Measurements from ENCODE around the gene VEPH1. TPM values are rescaled to one million over a fixed set of nuclear protein-coding genes. Genes with fewer than 3 reads are reported as not detected.

Gene VEPH1
- total RNA-seq, result under 1 TPM in 2 of 5 experiments, not detected in 3; 0.22 to 0.48 TPM
- not detected for polyA plus RNA-seq
- total RNA-seq, result not detected

GRCh38 chr3:157502916-157503595 lies at the start of gene VEPH1:
Gene VEPH1, minus strand, starts transcription at chr3:157503416. Its CDS starts 8,067 bp downstream, at chr3:157495349.
- Histone ChIP-seq H3K4me3 (ENCODE audit: low read length) (no peak within 1 kb of the TSS), H3K27ac (ENCODE audit: low read depth, low read length) (no peak within 1 kb of the TSS), H3K9me3 (ENCODE audit: control insufficient read depth in 2 of 3, low read length in 3 of 3) (no peaks in the 10 kb centered on the region), H3K36me3 (ENCODE audit: control insufficient read depth in 2 of 3, insufficient read depth in 3 of 3, low read length in 3 of 3) (no peaks in the 10 kb centered on the region), H3K27me3 (ENCODE audit: control insufficient read depth in 2 of 2, insufficient read depth in 2 of 2, low read length in 2 of 2) (peaks cover 0 to 2% of the 10 kb centered on the region in 2 donors), H3K4me1 (ENCODE audit: control insufficient read depth in 2 of 2, insufficient read depth in 2 of 2, low read length in 2 of 2) (no peaks in the 10 kb centered on the region)
- CTCF ChIA-PET, result no interaction called here
- Mint-ChIP-seq H3K4me3 (no peak within 1 kb of the TSS), H3K27me3 (peaks cover 28 to 52% (median 41%) of the 10 kb centered on the region in 5 donors), H3K4me1 (peaks cover 3 to 17% (median 8%) of the 10 kb centered on the region in 7 donors), H3K27ac (no peak within 1 kb of the TSS), H3K36me3 (no peaks in the 10 kb centered on the region), H3K9me3 (peaks cover 0 to 9% (median 3%) of the 10 kb centered on the region in 11 donors)
- intact Hi-C loops (cut with micrococcal nuclease), result no loop called here
- POLR2A ChIA-PET, result no interaction called here
- ATAC-seq (no peak), DNase-seq (no peak)

- H3K9me3 ChIP-seq (ENCODE audit: control insufficient read depth in 2 of 3, low read length in 3 of 3), result peaks cover 0 to 6% (median 0%) of the 10 kb centered on the region in 3 experiments
- no peak overlapping the region for H3K27ac ChIP-seq (ENCODE audit: low read depth, low read length)
- Mint-ChIP-seq H3K36me3 (peaks cover 0 to 1% (median 0%) of the 10 kb centered on the region in 5 donors), H3K27me3 (peaks cover 11 to 44% (median 33%) of the 10 kb centered on the region in 5 donors), H3K27ac (no peak overlapping the region), H3K9me3 (peaks cover 0 to 30% (median 10%) of the 10 kb centered on the region in 11 donors), H3K4me1 (no peaks in the 10 kb centered on the region), H3K4me3 (no peak overlapping the region)
- H3K36me3 ChIP-seq (ENCODE audit: control insufficient read depth in 2 of 3, insufficient read depth in 3 of 3, low read length in 3 of 3), result no peaks in the 10 kb centered on the region
- ATAC-seq, result no peak
- no peaks in the 10 kb centered on the region for H3K27me3 ChIP-seq (ENCODE audit: control insufficient read depth in 2 of 2, insufficient read depth in 2 of 2, low read length in 2 of 2)
- CTCF ChIA-PET, result no interaction called here
- H3K4me1 ChIP-seq (ENCODE audit: control insufficient read depth in 2 of 2, insufficient read depth in 2 of 2, low read length in 2 of 2), result no peaks in the 10 kb centered on the region
- no peak for DNase-seq
- no peak overlapping the region for H3K4me3 ChIP-seq (ENCODE audit: low read length)
- POLR2A ChIA-PET, result no interaction called here
- intact Hi-C loops (cut with micrococcal nuclease), result no loop called here
Measured at GRCh38 chr3:157551961-157552360, 48.7 kb upstream of the VEPH1 start.

GRCh38 chr3:157549498-157549897 lies 46.3 kb upstream of the VEPH1 start:
- ATAC-seq (no peak), DNase-seq (no peak)
- no peak overlapping the region for H3K4me3 ChIP-seq (ENCODE audit: low read length)
- ChIA-PET CTCF (no interaction called here), POLR2A (no interaction called here)
- Mint-ChIP-seq H3K27me3 (peaks cover 4 to 30% (median 26%) of the 10 kb centered on the region in 5 donors), H3K27ac (no peak overlapping the region), H3K36me3 (no peaks in the 10 kb centered on the region), H3K4me3 (no peak overlapping the region), H3K9me3 (peaks cover 0 to 32% (median 9%) of the 10 kb centered on the region in 11 donors), H3K4me1 (no peaks in the 10 kb centered on the region)
- no peaks in the 10 kb centered on the region for H3K4me1 ChIP-seq (ENCODE audit: control insufficient read depth in 2 of 2, insufficient read depth in 2 of 2, low read length in 2 of 2)
- intact Hi-C loops (cut with micrococcal nuclease), result no loop called here
- H3K9me3 ChIP-seq (ENCODE audit: control insufficient read depth in 2 of 3, low read length in 3 of 3), result peaks cover 0 to 6% (median 0%) of the 10 kb centered on the region in 3 experiments
- H3K27me3 ChIP-seq (ENCODE audit: control insufficient read depth in 2 of 2, insufficient read depth in 2 of 2, low read length in 2 of 2), result no peaks in the 10 kb centered on the region
- H3K27ac ChIP-seq (ENCODE audit: low read depth, low read length), result no peak overlapping the region
- no peaks in the 10 kb centered on the region for H3K36me3 ChIP-seq (ENCODE audit: control insufficient read depth in 2 of 3, insufficient read depth in 3 of 3, low read length in 3 of 3)

DNA sequence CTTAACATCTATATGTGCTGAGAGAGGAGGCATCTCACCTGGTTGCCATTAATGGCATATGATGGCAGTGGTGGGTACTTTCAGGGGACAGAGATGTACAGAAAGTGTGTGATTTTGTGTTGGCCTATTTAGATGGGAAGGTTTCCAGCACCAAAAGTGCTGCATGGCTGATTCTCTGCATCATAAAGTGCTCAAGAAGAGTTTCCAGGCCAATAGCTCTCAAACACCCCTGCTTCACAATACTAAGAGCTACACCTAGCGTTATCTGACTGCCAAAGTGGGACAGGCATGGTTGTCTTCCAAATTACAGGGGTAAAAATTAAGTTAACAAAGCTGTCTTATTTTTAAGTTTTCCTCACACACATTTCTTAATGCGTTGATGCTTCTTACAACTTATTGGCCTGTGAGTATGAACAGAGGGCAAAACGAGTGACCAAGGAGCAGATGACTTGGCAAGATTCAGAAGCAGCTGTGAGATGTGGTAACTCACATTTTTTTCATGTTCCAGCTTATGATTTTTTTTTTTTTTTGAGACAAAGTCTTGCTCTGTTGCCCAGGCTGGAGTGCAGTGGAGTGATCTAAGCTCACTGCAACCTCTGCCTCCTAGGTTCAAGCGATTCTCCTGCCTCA lies 41.4 kb upstream of the VEPH1 start:
- Mint-ChIP-seq H3K36me3 (peaks cover 0 to 3% (median 0%) of the 10 kb centered on the region in 5 donors), H3K27ac (no peak overlapping the region), H3K4me1 (no peaks in the 10 kb centered on the region), H3K27me3 (peaks cover 31 to 61% (median 40%) of the 10 kb centered on the region in 5 donors), H3K9me3 (peaks cover 0 to 39% (median 8%) of the 10 kb centered on the region in 11 donors), H3K4me3 (no peak overlapping the region)
- Histone ChIP-seq H3K27ac (ENCODE audit: low read depth, low read length) (no peak overlapping the region), H3K4me3 (ENCODE audit: low read length) (no peak overlapping the region), H3K9me3 (ENCODE audit: control insufficient read depth in 2 of 3, low read length in 3 of 3) (peaks cover 0 to 10% (median 0%) of the 10 kb centered on the region in 3 experiments), H3K36me3 (ENCODE audit: control insufficient read depth in 2 of 3, insufficient read depth in 3 of 3, low read length in 3 of 3) (no peaks in the 10 kb centered on the region), H3K27me3 (ENCODE audit: control insufficient read depth in 2 of 2, insufficient read depth in 2 of 2, low read length in 2 of 2) (no peaks in the 10 kb centered on the region), H3K4me1 (ENCODE audit: control insufficient read depth in 2 of 2, insufficient read depth in 2 of 2, low read length in 2 of 2) (no peaks in the 10 kb centered on the region)
- ChIA-PET CTCF (no interaction called here), POLR2A (no interaction called here)
- intact Hi-C loops (cut with micrococcal nuclease), result no loop called here
- ATAC-seq, result no peak
- DNase-seq, result no peak

- Mint-ChIP-seq H3K4me3 (no peak overlapping the region), H3K9me3 (peaks cover 0 to 34% (median 6%) of the 10 kb centered on the region in 11 donors), H3K27me3 (peaks cover 28 to 59% (median 43%) of the 10 kb centered on the region in 5 donors), H3K27ac (no peak overlapping the region), H3K36me3 (peaks cover 0 to 3% (median 0%) of the 10 kb centered on the region in 5 donors), H3K4me1 (no peaks in the 10 kb centered on the region)
- H3K36me3 ChIP-seq (ENCODE audit: control insufficient read depth in 2 of 3, insufficient read depth in 3 of 3, low read length in 3 of 3), result no peaks in the 10 kb centered on the region
- CTCF ChIA-PET, result no interaction called here
- ATAC-seq (no peak), DNase-seq (no peak)
- H3K4me3 ChIP-seq (ENCODE audit: low read length), result no peak overlapping the region
- H3K27ac ChIP-seq (ENCODE audit: low read depth, low read length), result no peak overlapping the region
- H3K9me3 ChIP-seq (ENCODE audit: control insufficient read depth in 2 of 3, low read length in 3 of 3), result peaks cover 0 to 10% (median 0%) of the 10 kb centered on the region in 3 experiments
- no peaks in the 10 kb centered on the region for H3K4me1 ChIP-seq (ENCODE audit: control insufficient read depth in 2 of 2, insufficient read depth in 2 of 2, low read length in 2 of 2)
- no peaks in the 10 kb centered on the region for H3K27me3 ChIP-seq (ENCODE audit: control insufficient read depth in 2 of 2, insufficient read depth in 2 of 2, low read length in 2 of 2)
- intact Hi-C loops (cut with micrococcal nuclease), result no loop called here
- POLR2A ChIA-PET, result no interaction called here
Measured at GRCh38 chr3:157543501-157544035, 40.4 kb upstream of the VEPH1 start.

GRCh38 chr3:157542711-157543500 lies 39.7 kb upstream of the VEPH1 start:
- Mint-ChIP-seq H3K9me3 (peaks cover 0 to 34% (median 6%) of the 10 kb centered on the region in 11 donors), H3K27ac (no peak overlapping the region), H3K4me3 (peak overlapping the region in 1 of 10 donors; percentile 11), H3K4me1 (no peaks in the 10 kb centered on the region), H3K27me3 (peaks cover 31 to 62% (median 44%) of the 10 kb centered on the region in 5 donors), H3K36me3 (peaks cover 0 to 3% (median 0%) of the 10 kb centered on the region in 5 donors)
- ChIA-PET CTCF (no interaction called here), POLR2A (no interaction called here)
- H3K27ac ChIP-seq (ENCODE audit: low read depth, low read length), result no peak overlapping the region
- no peak for ATAC-seq
- H3K36me3 ChIP-seq (ENCODE audit: control insufficient read depth in 2 of 3, insufficient read depth in 3 of 3, low read length in 3 of 3), result no peaks in the 10 kb centered on the region
- intact Hi-C loops (cut with micrococcal nuclease), result no loop called here
- H3K9me3 ChIP-seq (ENCODE audit: control insufficient read depth in 2 of 3, low read length in 3 of 3), result peaks cover 0 to 10% (median 0%) of the 10 kb centered on the region in 3 experiments
- DNase-seq, result no peak
- no peak overlapping the region for H3K4me3 ChIP-seq (ENCODE audit: low read length)
- H3K4me1 ChIP-seq (ENCODE audit: control insufficient read depth in 2 of 2, insufficient read depth in 2 of 2, low read length in 2 of 2), result no peaks in the 10 kb centered on the region
- no peaks in the 10 kb centered on the region for H3K27me3 ChIP-seq (ENCODE audit: control insufficient read depth in 2 of 2, insufficient read depth in 2 of 2, low read length in 2 of 2)
